ENCODE results near the gene RPL35A. TPM values are rescaled to one million over a fixed set of nuclear protein-coding genes. Genes with fewer than 3 reads are reported as not detected.

The RPL35A gene
- total and polyA plus RNA-seq, 9 of the 15 experiments (the other 6 are each of a cell fraction or from before 2014, with no cell fraction given) = 1,475 to 2,942 (median 2,367) TPM

DNA sequence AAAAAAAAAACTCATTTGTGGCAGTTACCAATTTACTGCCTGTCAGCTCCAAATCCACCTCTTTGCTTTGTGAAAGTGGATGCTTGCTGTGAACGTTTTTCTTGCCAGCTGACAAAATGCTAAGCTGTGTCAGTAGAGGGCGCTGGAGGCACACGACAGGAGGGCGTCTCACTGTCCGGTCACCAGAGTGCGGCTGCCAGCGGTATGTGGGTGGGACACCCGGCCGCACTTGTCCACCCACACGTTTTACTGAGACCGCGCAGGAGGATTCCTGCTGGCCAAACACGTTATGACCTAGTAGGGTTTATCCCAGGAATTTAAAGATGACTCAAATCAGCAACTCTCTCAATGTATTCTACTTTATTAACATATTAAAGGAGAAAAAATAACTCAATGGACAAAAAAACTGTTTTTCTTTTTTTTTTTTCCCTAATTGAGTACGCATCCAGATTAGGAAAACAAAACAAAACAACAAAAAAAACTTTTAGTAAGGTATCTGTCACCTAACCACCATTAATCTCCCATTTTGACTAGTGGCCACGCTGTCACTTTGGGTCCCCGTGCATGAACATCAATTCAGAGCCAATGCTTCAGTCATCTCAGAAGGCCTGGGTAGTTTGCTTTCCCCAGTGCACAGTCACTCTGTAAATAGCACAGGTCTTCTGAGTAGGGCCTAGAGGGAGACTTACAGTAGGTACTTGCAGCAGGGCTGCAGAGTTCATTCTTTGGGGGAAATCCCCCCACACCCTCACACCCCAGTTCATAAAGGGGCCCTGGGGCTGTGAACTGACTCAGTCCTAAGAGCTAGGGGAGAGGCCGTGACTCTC is 43.8 kb upstream of the RPL35A start (continued):
- TF ChIP-seq ESRRA (IDR thresholded peaks at IDR 0.05; ENCODE audit: borderline replicate concordance, low read depth) = no peak
- no peak for TF ChIP-seq ZNF133 (CRISPR knock-in tag; IDR thresholded peaks at IDR 0.05)
- TF ChIP-seq SMAD1 (IDR thresholded peaks at IDR 0.05; ENCODE audit: low read depth, low read length, partially characterized antibody) = no peak
- no peak for TF ChIP-seq KHSRP (IDR thresholded peaks at IDR 0.05)
- no peak for TF ChIP-seq ZNF431 (CRISPR knock-in tag; IDR thresholded peaks at IDR 0.05)
- TF ChIP-seq U2AF2 (optimal IDR thresholded peaks at IDR 0.05; ENCODE audit: low read depth, low read length) = no peak
- no peak for TF ChIP-seq XRCC5 (IDR thresholded peaks at IDR 0.05; ENCODE audit: low read depth, low read length)
- TF ChIP-seq, protein P1, sequence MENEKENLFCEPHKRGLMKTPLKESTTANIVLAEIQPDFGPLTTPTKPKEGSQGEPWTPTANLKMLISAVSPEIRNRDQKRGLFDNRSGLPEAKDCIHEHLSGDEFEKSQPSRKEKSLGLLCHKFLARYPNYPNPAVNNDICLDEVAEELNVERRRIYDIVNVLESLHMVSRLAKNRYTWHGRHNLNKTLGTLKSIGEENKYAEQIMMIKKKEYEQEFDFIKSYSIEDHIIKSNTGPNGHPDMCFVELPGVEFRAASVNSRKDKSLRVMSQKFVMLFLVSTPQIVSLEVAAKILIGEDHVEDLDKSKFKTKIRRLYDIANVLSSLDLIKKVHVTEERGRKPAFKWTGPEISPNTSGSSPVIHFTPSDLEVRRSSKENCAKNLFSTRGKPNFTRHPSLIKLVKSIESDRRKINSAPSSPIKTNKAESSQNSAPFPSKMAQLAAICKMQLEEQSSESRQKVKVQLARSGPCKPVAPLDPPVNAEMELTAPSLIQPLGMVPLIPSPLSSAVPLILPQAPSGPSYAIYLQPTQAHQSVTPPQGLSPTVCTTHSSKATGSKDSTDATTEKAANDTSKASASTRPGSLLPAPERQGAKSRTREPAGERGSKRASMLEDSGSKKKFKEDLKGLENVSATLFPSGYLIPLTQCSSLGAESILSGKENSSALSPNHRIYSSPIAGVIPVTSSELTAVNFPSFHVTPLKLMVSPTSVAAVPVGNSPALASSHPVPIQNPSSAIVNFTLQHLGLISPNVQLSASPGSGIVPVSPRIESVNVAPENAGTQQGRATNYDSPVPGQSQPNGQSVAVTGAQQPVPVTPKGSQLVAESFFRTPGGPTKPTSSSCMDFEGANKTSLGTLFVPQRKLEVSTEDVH (IDR thresholded peaks at IDR 0.05; ENCODE audit: low read depth, partially characterized antibody) = no peak
- TF ChIP-seq, protein P2, sequence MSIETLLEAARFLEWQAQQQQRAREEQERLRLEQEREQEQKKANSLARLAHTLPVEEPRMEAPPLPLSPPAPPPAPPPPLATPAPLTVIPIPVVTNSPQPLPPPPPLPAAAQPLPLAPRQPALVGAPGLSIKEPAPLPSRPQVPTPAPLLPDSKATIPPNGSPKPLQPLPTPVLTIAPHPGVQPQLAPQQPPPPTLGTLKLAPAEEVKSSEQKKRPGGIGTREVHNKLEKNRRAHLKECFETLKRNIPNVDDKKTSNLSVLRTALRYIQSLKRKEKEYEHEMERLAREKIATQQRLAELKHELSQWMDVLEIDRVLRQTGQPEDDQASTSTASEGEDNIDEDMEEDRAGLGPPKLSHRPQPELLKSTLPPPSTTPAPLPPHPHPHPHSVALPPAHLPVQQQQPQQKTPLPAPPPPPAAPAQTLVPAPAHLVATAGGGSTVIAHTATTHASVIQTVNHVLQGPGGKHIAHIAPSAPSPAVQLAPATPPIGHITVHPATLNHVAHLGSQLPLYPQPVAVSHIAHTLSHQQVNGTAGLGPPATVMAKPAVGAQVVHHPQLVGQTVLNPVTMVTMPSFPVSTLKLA (conservative IDR thresholded peaks at IDR 0.05) = peak; percentile 36 to 74; a peak in 2 of 4 replicates
- peak; percentile 56; the same call in 1 of the 2 replicates for TF ChIP-seq JUND (IDR thresholded peaks at IDR 0.05; ENCODE audit: borderline replicate concordance, low read depth, low read length)
- peak; percentile 52; the same call in 1 of the 3 replicates for TF ChIP-seq JUND (tag; IDR thresholded peaks at IDR 0.05; ENCODE audit: borderline replicate concordance, low read depth, low read length)
- no peak for TF ChIP-seq ZNF644 (tag; IDR thresholded peaks at IDR 0.05; ENCODE audit: low read depth)
- TF ChIP-seq HCFC1 (IDR thresholded peaks at IDR 0.05; ENCODE audit: low read depth, low read length) = peak; percentile 41
- TF ChIP-seq TOE1 (IDR thresholded peaks at IDR 0.05; ENCODE audit: borderline replicate concordance) = no peak
- TF ChIP-seq TOE1 (CRISPR knock-in tag; IDR thresholded peaks at IDR 0.05; ENCODE audit: borderline replicate concordance, low read depth) = no peak
- TF ChIP-seq, protein P3, sequence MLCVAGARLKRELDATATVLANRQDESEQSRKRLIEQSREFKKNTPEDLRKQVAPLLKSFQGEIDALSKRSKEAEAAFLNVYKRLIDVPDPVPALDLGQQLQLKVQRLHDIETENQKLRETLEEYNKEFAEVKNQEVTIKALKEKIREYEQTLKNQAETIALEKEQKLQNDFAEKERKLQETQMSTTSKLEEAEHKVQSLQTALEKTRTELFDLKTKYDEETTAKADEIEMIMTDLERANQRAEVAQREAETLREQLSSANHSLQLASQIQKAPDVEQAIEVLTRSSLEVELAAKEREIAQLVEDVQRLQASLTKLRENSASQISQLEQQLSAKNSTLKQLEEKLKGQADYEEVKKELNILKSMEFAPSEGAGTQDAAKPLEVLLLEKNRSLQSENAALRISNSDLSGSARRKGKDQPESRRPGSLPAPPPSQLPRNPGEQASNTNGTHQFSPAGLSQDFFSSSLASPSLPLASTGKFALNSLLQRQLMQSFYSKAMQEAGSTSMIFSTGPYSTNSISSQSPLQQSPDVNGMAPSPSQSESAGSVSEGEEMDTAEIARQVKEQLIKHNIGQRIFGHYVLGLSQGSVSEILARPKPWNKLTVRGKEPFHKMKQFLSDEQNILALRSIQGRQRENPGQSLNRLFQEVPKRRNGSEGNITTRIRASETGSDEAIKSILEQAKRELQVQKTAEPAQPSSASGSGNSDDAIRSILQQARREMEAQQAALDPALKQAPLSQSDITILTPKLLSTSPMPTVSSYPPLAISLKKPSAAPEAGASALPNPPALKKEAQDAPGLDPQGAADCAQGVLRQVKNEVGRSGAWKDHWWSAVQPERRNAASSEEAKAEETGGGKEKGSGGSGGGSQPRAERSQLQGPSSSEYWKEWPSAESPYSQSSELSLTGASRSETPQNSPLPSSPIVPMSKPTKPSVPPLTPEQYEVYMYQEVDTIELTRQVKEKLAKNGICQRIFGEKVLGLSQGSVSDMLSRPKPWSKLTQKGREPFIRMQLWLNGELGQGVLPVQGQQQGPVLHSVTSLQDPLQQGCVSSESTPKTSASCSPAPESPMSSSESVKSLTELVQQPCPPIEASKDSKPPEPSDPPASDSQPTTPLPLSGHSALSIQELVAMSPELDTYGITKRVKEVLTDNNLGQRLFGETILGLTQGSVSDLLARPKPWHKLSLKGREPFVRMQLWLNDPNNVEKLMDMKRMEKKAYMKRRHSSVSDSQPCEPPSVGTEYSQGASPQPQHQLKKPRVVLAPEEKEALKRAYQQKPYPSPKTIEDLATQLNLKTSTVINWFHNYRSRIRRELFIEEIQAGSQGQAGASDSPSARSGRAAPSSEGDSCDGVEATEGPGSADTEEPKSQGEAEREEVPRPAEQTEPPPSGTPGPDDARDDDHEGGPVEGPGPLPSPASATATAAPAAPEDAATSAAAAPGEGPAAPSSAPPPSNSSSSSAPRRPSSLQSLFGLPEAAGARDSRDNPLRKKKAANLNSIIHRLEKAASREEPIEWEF (CRISPR knock-in tag; IDR thresholded peaks at IDR 0.05) = no peak
- no peak for TF ChIP-seq POLR3A (IDR thresholded peaks at IDR 0.05; ENCODE audit: borderline replicate concordance, extremely low read depth, insufficient read depth, insufficient read length)
- no peak for TF ChIP-seq MED1 (CRISPR knock-in tag; IDR thresholded peaks at IDR 0.05; ENCODE audit: borderline replicate concordance)

All from K562 (cell line).